Embryonic facial prominence (tissue), 1 donor: ENCODE measurements around the gene CACTIN.

Experiments
- DNase-seq: peaks from one replicate; pipeline ENCODE4 v3.0.0-alpha.2; 2016; ENCODE audit errors: extremely low spot score

CACTIN gene

DNA sequence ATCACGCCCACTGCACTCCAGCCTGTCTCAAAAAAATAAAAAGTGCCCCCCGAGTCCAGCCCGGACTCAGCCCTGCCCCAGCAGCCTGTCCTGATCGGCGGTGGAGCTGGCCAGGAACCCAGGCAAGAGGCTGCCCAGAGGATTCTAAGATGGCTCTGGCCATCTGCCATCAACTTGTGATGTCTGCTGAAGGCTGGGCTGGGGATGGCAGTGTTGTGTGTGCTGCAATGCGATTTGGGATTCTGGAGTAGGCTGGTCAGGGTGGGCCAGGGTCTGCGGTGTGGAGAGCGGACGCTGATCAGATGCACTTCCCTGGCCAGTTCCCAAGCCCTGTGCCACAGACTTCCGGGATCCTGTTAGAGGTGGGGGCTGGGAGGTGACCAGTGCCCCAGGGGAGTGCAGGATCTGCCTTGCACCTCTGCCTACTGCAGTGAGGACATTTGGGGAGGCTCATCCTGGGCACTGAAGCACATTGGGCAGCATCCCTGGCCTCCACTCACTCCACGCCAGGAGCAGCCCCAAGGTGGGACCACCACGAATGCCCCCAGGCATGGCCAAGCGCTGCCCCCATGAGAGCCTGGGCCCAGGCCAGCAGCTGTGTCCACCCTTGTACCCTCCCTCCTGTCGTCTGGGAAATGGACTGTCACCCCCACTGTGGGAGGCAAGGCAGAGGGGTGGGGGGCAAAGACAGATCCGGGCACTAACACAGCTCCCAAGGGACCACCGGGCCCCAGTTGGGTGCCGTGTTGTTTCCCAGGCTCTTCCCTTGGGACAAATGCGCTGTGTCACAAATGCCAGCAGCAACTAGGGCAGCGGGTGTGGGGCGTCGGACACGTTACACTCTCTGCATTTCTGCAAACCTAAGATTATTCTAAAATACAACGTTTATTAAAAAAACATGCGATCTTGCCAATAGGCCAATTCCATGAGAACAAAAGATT is 16.5 kb downstream of the CACTIN start:
- no peak for DNase-seq

DNA sequence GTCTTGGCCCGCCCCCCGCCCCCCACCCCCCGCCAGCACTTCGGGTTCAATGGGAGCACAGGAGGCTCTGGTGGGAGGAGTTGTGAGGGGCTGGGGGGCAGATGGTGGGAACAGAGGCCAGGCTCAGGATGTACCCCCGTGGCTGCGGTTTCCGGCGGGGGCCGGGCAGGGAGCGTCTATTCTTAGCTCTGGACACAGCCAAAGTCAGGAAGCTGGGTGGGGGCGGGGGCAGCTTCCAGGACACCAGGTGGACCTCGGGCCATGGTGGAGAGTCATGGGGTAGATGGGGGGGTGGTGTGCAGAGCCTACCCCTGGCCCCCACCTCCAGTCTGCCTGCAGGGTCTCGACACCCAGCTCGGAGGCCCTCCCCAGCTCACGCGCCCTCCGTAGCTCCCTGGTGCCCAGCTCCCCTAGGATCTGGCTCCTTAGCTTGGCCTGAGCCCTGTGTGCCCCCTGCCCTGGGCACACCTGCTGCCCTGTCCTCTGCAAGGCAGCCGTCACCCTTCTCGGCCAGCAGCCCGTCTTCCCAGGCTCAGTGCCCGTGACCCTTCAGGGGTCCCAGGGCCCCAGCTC is 17.8 kb downstream of the CACTIN start:
- DNase-seq: no peak

GRCh38 chr19:3608079-3608641 is 18.4 kb downstream of the CACTIN start:
- no peak for DNase-seq

DNA sequence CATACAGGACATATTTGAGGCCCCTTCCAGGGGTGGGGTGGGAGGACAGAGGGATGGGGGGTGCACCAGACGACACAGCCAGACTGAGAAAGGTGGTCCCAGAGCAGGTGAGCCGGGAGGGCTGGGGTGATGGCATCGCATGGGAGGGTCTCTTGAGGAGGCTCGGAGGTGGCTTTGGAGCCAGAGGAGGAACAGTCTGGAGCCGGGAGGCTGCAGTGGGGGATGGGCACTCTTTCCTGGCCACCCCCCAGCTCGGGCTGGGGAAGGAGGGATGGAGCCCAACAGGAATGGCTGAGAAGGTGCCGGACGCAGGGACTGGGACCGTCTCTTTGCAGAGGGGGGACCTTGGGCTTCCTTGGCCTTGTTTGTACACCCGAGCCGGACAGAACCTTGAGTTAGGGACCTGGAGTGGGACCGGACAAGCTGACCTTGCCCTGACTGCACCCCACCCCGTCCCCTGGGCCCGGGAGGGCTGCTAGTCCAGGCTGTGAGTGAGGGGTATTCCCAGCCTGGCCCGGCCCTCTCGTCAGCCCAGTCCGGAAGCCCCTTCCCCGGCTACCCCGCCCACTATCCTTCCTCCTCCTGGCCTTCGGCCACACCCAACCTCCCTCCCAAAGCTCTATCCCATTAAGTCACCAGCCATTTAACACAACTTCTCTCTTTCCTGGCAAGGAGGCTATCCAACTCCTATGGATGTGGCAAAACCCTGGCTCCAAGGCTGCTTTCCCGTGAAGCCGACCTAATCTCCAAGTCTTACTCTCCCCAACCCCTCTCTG is 19.1 kb downstream of the CACTIN start:
- no peak for DNase-seq

- no peak for DNase-seq
Observed at GRCh38 chr19:3606690-3607289, 19.8 kb downstream of the CACTIN start, which contains the start of gene TBXA2R. TSS of gene TBXA2R (minus strand) at chr19:3606875. CDS start at chr19:3600634, 6,241 bp downstream.

DNA sequence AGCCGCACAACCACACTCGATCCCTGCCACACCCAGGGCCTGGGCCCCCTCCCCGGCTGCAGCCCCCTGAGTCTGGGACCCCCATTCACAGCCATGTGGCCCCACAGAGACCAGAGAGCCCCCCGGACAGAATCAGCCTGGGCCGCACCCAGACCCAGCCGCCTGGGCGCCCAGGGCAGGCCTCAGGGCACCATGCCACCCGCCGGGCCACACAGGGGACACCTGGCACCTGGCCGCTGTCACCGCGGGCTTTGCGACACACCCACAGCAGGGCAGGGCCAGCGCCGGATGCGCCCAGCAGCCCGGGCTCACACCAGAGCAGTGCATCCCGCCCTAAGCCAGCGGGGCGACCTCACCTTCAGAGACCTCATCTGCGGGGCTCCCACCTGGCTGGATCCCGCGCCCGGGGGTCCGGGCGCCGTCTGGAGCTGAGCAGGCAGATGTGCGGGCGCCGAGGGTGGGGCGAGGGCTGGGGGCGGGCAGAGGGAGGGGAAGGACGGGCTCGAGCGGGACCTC is 20.4 kb downstream of the CACTIN start:
- DNase-seq: no peak

DNA sequence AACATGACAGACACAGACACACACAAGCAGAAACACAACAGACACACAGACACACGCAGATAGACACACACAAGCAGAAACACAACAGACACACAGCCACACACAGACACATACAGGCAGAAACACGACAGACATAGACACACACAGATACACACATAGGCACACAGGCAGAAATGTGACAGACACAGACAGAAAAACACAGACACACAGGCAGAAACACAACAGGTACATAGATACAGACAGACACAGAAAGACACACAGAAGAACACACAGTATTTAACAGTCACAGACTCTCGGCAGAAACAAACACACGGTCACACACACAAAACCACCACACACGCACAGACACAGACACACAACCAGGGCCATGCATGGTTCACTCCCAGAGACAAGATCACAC is 20.8 kb downstream of the CACTIN start:
- no peak for DNase-seq

DNA sequence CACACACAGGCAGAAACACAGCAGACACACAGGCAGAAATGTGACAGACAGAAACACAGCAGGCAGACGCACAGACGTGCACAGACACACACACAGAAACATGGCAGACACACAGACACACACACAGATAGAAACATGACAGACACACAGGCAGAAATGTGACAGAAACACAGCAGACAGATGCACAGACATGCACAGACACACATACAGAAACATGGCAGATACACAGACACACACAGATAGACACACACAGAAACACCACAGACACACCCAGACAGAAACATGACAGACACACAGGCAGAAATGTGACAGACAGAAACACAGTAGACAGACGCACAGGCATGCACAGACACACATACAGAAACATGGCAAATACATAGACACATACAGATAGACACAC is 21.2 kb downstream of the CACTIN start:
- DNase-seq: no peak

GRCh38 chr19:3604987-3605343 is 21.6 kb downstream of the CACTIN start:
- DNase-seq: no peak

GRCh38 chr19:3604227-3604986 is 22.2 kb downstream of the CACTIN start:
- DNase-seq: no peak

DNA sequence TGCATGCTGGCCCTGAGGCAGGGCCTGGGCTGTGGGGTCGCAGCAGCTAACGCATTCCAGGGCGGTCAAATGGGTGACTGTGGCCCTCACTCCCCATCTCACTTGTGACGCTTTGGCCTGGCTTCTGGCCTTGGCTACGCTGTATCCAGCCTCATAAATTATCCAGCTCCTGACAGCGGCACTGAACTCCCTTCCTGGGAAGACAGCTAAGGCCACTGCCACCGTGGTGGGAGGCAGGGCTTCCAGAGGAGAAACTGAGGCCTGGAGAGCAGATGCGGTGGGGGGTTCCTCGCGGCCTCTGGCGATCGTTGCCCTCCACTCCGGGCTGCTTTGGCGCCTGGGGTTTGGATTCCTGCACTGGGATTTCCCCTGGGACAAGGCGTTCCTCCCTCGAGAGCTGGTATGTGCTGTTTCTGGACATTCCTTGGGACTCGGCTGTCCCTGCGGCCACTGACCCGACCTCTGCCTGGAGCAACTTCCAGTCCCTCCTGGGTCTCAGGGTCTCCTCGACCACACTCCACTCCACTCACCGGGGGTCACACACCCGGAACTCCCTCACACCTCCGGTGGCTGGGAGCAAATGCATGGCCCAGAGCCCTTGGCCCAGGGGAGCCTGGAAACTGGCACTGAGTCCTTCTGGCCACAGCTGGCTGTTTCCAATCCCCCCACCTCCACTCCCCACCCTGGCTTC is 23.3 kb downstream of the CACTIN start:
- DNase-seq: no peak

GRCh38 chr19:3601021-3601420 is 25.6 kb downstream of the CACTIN start:
- DNase-seq: no peak

DNA sequence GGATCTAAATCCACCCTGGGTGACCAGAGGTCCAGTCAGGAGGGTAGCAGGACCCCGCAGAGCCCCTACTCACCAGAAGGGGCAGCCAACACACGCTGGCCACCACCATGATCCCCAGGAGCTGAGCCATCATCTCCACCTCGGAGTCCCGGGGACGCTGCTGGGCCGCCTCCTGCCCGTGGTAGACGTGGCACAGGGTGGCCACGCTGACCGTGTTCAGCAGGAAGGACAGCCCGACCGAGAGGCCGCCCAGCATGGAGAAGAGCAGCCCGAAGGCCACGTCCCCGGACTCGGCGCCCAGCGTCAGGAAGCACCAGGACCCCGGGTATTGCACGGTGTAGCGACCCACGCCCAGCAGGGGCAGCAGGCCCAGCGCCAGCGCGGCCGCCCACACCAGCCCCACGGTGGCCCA is 26.8 kb downstream of the CACTIN start:
- DNase-seq: no peak

GRCh38 chr19:3595521-3596061 is 31.0 kb downstream of the CACTIN start:
- DNase-seq: no peak

GRCh38 chr19:3593156-3593555 is 33.4 kb downstream of the CACTIN start:
- no peak for DNase-seq

GRCh38 chr19:3591876-3592613 is 34.5 kb downstream of the CACTIN start:
- no peak for DNase-seq

GRCh38 chr19:3590991-3591659 is 35.5 kb downstream of the CACTIN start:
- no peak for DNase-seq

- DNase-seq: no peak
Observed at GRCh38 chr19:3589949-3590348, 36.6 kb downstream of the CACTIN start.

GRCh38 chr19:3589439-3589838 is 37.2 kb downstream of the CACTIN start:
- no peak for DNase-seq
